SK-N-MC (cell line): Measurements from ENCODE around the gene IFITM2.

Experiments
- DNase-seq: peaks from one replicate; pipeline ENCODE4 v3.0.0-alpha.2; 2011; ENCODE audit warnings: low read depth, low spot score
- H3K27ac ChIP-seq: fragments of 200-600 bp; sonication (generic); 2 replicates; pipeline ENCODE4 v1.5.1; 2016; ENCODE audit warnings: mixed run types
- H3K36me3 ChIP-seq: fragments of 200-600 bp; sonication (generic); 2 replicates; pipeline ENCODE4 v1.6.1; 2017; ENCODE audit warnings: antibody characterized with exemption, low read length, mixed read lengths; ENCODE audit not compliant: insufficient read depth
- H3K4me3 ChIP-seq: fragments of 200-600 bp; sonication (generic); 2 replicates; pipeline ENCODE4 v1.5.1; 2016
- H3K9ac ChIP-seq: fragments of 200-600 bp; sonication (generic); 2 replicates; pipeline ENCODE4 v1.8.0; 2017; ENCODE audit warnings: mixed run types, mixed read lengths; ENCODE audit not compliant: insufficient read length
- H3K9me3 ChIP-seq: fragments of 200-600 bp; sonication (generic); 2 replicates; pipeline ENCODE4 v1.6.1; 2017; ENCODE audit warnings: low read depth, mild to moderate bottlenecking, antibody characterized with exemption, low read length, moderate library complexity, mixed read lengths
- EZH2 ChIP-seq: fragments of 200-600 bp; sonication (generic); IDR thresholded peaks from one replicate; pipeline ENCODE4 v1.6.1; 2017; ENCODE audit warnings: antibody characterized with exemption
- FOXP2 ChIP-seq: optimal IDR thresholded peaks from 2 replicates; pipeline ENCODE3; 2011; ENCODE audit warnings: mild to moderate bottlenecking, moderate library complexity; ENCODE audit not compliant: insufficient read depth; ENCODE audit errors: extremely low read length, control extremely low read depth
- POLR2AphosphoS5 ChIP-seq: IDR thresholded peaks from 2 replicates; pipeline ENCODE4 v1.6.1; 2012; ENCODE audit warnings: mild to moderate bottlenecking, low read depth, low read length, borderline replicate concordance

IFITM2 gene

GRCh38 chr11:296171-297050 is 11.2 kb upstream of the IFITM2 start:
- Histone ChIP-seq H3K9me3 (no peaks in the 10 kb centered on the region), H3K4me3 (no peak overlapping the region), H3K36me3 (no peaks in the 10 kb centered on the region; the same call in 1 of the 2 replicates), H3K27ac (no peak overlapping the region), H3K9ac (no peak overlapping the region)
- TF ChIP-seq POLR2AphosphoS5: no peak
- no peak for TF ChIP-seq EZH2
- TF ChIP-seq FOXP2: no peak
- DNase-seq: no peak

GRCh38 chr11:297051-297585 is 10.5 kb upstream of the IFITM2 start:
- H3K4me3 ChIP-seq: no peak overlapping the region
- no peak overlapping the region for H3K9ac ChIP-seq
- no peaks in the 10 kb centered on the region for H3K9me3 ChIP-seq
- no peak for DNase-seq
- TF ChIP-seq FOXP2 (no peak), POLR2AphosphoS5 (no peak), EZH2 (no peak)
- no peaks in the 10 kb centered on the region; the same call in 1 of the 2 replicates for H3K36me3 ChIP-seq
- no peak overlapping the region for H3K27ac ChIP-seq

GRCh38 chr11:297586-298405 is 9.8 kb upstream of the IFITM2 start:
- Histone ChIP-seq H3K9ac (no peak overlapping the region), H3K27ac (no peak overlapping the region), H3K9me3 (no peaks in the 10 kb centered on the region), H3K4me3 (no peak overlapping the region), H3K36me3 (no peaks in the 10 kb centered on the region; the same call in 1 of the 2 replicates)
- TF ChIP-seq EZH2 (no peak), FOXP2 (no peak), POLR2AphosphoS5 (no peak)
- no peak for DNase-seq

GRCh38 chr11:298406-299065 is 9.1 kb upstream of the IFITM2 start:
- Histone ChIP-seq H3K9ac (no peak overlapping the region), H3K4me3 (no peak overlapping the region), H3K27ac (no peak overlapping the region), H3K36me3 (no peaks in the 10 kb centered on the region; the same call in 1 of the 2 replicates), H3K9me3 (no peaks in the 10 kb centered on the region)
- no peak for DNase-seq
- TF ChIP-seq POLR2AphosphoS5 (no peak), EZH2 (no peak), FOXP2 (no peak)

GRCh38 chr11:299081-299891 is 8.3 kb upstream of the IFITM2 start, which contains the start of gene IFITM5:
Gene IFITM5 (minus strand): TSS chr11:299526. CDS start chr11:299490, 36 bp downstream.
- H3K9ac ChIP-seq: no peak within 1 kb of the TSS
- H3K4me3 ChIP-seq: no peak within 1 kb of the TSS
- no peak within 1 kb of the TSS for H3K27ac ChIP-seq
- H3K36me3 ChIP-seq: no peaks in the 10 kb centered on the region
- TF ChIP-seq FOXP2: no peak
- TF ChIP-seq EZH2: no peak
- TF ChIP-seq POLR2AphosphoS5: no peak
- no peak for DNase-seq
- no peaks in the 10 kb centered on the region for H3K9me3 ChIP-seq

- no peak overlapping the region for H3K9ac ChIP-seq
- no peak overlapping the region for H3K27ac ChIP-seq
- H3K9me3 ChIP-seq: no peaks in the 10 kb centered on the region
- H3K4me3 ChIP-seq: no peak overlapping the region
- H3K36me3 ChIP-seq: no peaks in the 10 kb centered on the region
- TF ChIP-seq EZH2: no peak
- no peak for TF ChIP-seq FOXP2
- TF ChIP-seq POLR2AphosphoS5: no peak
- no peak for DNase-seq
Measured at GRCh38 chr11:299951-300735, 7.5 kb upstream of the IFITM2 start.

GRCh38 chr11:303363-303762 is 4.3 kb upstream of the IFITM2 start:
- no peak for TF ChIP-seq FOXP2
- no peak for TF ChIP-seq EZH2
- TF ChIP-seq POLR2AphosphoS5: no peak
- no peak overlapping the region for H3K9ac ChIP-seq
- no peak for DNase-seq

More at GRCh38 chr11:303363-303762, 4.3 kb upstream of the IFITM2 start:
- Histone ChIP-seq H3K4me3 (no peak overlapping the region), H3K27ac (no peak overlapping the region), H3K36me3 (no peaks in the 10 kb centered on the region), H3K9me3 (no peaks in the 10 kb centered on the region)
